GM12864 (cell line): Measurements from ENCODE around the gene ACVR2B.

Source experiments
- DNase-seq: peaks from one replicate; pipeline ENCODE4 v3.0.0-alpha.2; 2011; ENCODE audit warnings: low read depth
- H3K4me3 ChIP-seq: 2 replicates; pipeline ENCODE4 v1.5.1; 2011; ENCODE audit warnings: mild to moderate bottlenecking, low read depth, low read length, control low read depth
- CTCF ChIP-seq: IDR thresholded peaks from 2 replicates; pipeline ENCODE4 v1.5.1; 2011; ENCODE audit warnings: low read depth, mild to moderate bottlenecking, moderate library complexity, low read length, control low read depth, inconsistent platforms; ENCODE audit errors: missing control alignments

ACVR2B gene

GRCh38 chr3:38509732-38510131, 56.0 kb downstream of the ACVR2B start:
- no peak for DNase-seq
- no peak overlapping the region for H3K4me3 ChIP-seq
- TF ChIP-seq CTCF, result no peak

GRCh38 chr3:38510631-38511030, 56.9 kb downstream of the ACVR2B start:
- H3K4me3 ChIP-seq, result no peak overlapping the region
- DNase-seq, result no peak
- no peak for TF ChIP-seq CTCF

DNA sequence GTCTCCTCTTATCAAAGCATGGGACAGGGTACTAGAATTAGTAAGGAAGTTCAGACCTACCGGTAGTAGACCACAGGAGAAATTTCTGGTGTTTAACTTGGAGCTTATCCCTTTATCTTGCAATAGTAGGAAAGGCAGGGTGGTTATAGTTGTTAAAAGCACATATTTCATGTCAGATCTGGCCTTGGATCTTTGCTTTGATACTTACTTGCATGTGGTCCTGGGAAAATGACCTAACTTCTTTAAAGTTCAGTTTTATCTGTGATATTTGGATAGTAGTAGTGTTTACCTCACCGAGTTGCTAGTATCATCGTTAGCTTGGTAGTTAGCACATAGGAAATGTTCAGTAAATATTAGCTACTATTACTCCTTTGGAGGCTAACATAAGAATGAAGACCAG, 57.9 kb downstream of the ACVR2B start:
- DNase-seq, result no peak
- TF ChIP-seq CTCF, result no peak
- no peak overlapping the region for H3K4me3 ChIP-seq

- no peak for DNase-seq
- H3K4me3 ChIP-seq, result no peak overlapping the region
- no peak for TF ChIP-seq CTCF
Measured at GRCh38 chr3:38515367-38515766, 61.7 kb downstream of the ACVR2B start.

DNA sequence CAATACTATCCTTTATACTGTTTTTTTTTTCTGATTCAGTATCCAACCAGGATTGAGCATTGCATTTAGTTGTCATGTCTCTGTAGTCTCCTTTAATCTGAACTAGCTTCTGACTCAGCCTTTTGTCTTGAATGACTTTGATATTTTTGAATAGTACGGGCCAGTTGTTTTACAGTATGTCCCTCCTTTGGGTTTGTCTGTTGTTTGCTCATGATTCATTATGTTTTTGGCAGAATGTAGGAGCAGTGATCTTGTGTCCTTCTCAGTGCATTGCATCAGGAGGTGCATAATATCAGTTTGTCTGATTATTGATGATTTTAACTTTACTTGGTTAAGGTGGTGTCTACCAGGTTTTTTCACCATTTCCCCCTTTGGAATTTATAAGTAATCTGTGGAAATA, 63.0 kb downstream of the ACVR2B start:
- H3K4me3 ChIP-seq, result no peak overlapping the region
- no peak for TF ChIP-seq CTCF
- no peak for DNase-seq

DNA sequence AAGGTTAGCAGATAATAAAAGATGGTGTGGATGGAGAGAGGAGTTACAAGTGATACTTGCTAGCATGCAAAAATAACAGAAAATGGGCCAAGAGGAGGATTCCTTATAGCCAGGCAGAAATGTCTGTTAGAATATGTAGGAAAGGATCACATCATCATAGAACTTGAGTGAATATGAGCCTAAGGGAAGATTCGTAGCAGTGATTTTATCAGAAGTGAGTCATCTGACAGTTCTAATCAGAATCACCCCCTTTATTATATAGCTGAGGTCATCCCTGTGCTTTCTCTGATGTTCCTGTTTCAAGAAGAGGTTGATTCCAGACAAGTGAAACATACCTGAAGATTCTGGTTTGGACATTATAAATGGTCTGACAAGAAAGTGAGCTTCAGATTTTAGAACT, 65.3 kb downstream of the ACVR2B start:
- DNase-seq, result no peak
- TF ChIP-seq CTCF, result no peak
- H3K4me3 ChIP-seq, result no peak overlapping the region

GRCh38 chr3:38519651-38520050, 66.0 kb downstream of the ACVR2B start:
- DNase-seq, result no peak

More at GRCh38 chr3:38519651-38520050, 66.0 kb downstream of the ACVR2B start:
- TF ChIP-seq CTCF, result no peak
- H3K4me3 ChIP-seq, result no peak overlapping the region
